ENCODE data around the gene MRFAP1L1.

The MRFAP1L1 gene

GRCh38 chr4:6688879-6689505, 20.7 kb downstream of the MRFAP1L1 start:
- no CpG with 5 or more reads among the region's 23 CpGs for WGBS, 2 donors (ENCODE audit: extremely low coverage in 2 of 2, insufficient read length in 2 of 2, insufficient replicate concordance in 1 of 2)
- H3K4me3 ChIP-seq (ENCODE audit: low read length in 2 of 2), result no peak overlapping the region
- no peak for DNase-seq (ENCODE audit: low spot score)
- H3K18ac ChIP-seq (ENCODE audit: low read length), result peak overlapping the region; percentile 84
- no peak overlapping the region for H3K27ac ChIP-seq (replicated peaks; ENCODE audit: low read length)
- no peaks in the 10 kb centered on the region for H3K27me3 ChIP-seq (ENCODE audit: control insufficient read depth in 3 of 3, insufficient read depth in 3 of 3, low read depth in 1 of 3, low read length in 3 of 3)
- peak overlapping the region; percentile 89 for H2AFZ ChIP-seq (ENCODE audit: low read length)
- no peak overlapping the region for H3K14ac ChIP-seq (ENCODE audit: low read length)
- H3K9me3 ChIP-seq (replicated peaks in 1 of 2; ENCODE audit: control insufficient read depth in 2 of 2, insufficient read depth in 1 of 2, low read depth in 1 of 2, low read length in 2 of 2), result peaks cover 3 to 6% of the 10 kb centered on the region in 2 donors
- peak overlapping the region; percentile 62 for H3K23ac ChIP-seq (ENCODE audit: low read depth, low read length, poor library complexity)
- no peaks in the 10 kb centered on the region for H3K79me1 ChIP-seq (ENCODE audit: low read depth, low read length)
- H4K91ac ChIP-seq (ENCODE audit: low read depth, low read length, poor library complexity), result peak overlapping the region; percentile 38
- no peak overlapping the region for H2BK120ac ChIP-seq (ENCODE audit: low read depth, low read length)
- H3K4ac ChIP-seq (ENCODE audit: low read length), result no peak overlapping the region
- H2BK5ac ChIP-seq (ENCODE audit: low read length), result no peak overlapping the region
- H2BK15ac ChIP-seq (ENCODE audit: low read length), result no peak overlapping the region
- H3K36me3 ChIP-seq (replicated peaks in 1 of 2; ENCODE audit: control insufficient read depth in 2 of 2, insufficient read depth in 2 of 2, low read length in 2 of 2), result no peaks in the 10 kb centered on the region
- no peak overlapping the region for H4K8ac ChIP-seq (ENCODE audit: low read depth, low read length)
- H2BK12ac ChIP-seq (ENCODE audit: low read length), result no peak overlapping the region
- H3K9ac ChIP-seq (ENCODE audit: low read depth, low read length, poor library complexity), result no peak overlapping the region
- no peak overlapping the region for H3K4me2 ChIP-seq (ENCODE audit: insufficient read depth, low read length, poor library complexity, severe bottlenecking)
- peaks cover 8 to 10% of the 10 kb centered on the region in 2 donors for H3K4me1 ChIP-seq (ENCODE audit: control insufficient read depth in 2 of 2, insufficient read depth in 1 of 2, low read depth in 1 of 2, low read length in 2 of 2)
- H2AK5ac ChIP-seq (ENCODE audit: low read depth, low read length), result peak overlapping the region; percentile 86

GRCh38 chr4:6687947-6688878, 21.5 kb downstream of the MRFAP1L1 start:
- H2AK5ac ChIP-seq (ENCODE audit: low read depth, low read length), result no peak overlapping the region
- peaks cover 3 to 6% of the 10 kb centered on the region in 2 donors for H3K9me3 ChIP-seq (replicated peaks in 1 of 2; ENCODE audit: control insufficient read depth in 2 of 2, insufficient read depth in 1 of 2, low read depth in 1 of 2, low read length in 2 of 2)
- no CpG with 5 or more reads among the region's 24 CpGs for WGBS, 2 donors (ENCODE audit: extremely low coverage in 2 of 2, insufficient read length in 2 of 2, insufficient replicate concordance in 1 of 2)
- H3K27me3 ChIP-seq (ENCODE audit: control insufficient read depth in 3 of 3, insufficient read depth in 3 of 3, low read depth in 1 of 3, low read length in 3 of 3), result no peaks in the 10 kb centered on the region
- no peak overlapping the region for H3K4me3 ChIP-seq (ENCODE audit: low read length in 2 of 2)
- H2BK12ac ChIP-seq (ENCODE audit: low read length), result no peak overlapping the region
- H3K18ac ChIP-seq (ENCODE audit: low read length), result no peak overlapping the region
- no peak overlapping the region for H3K9ac ChIP-seq (ENCODE audit: low read depth, low read length, poor library complexity)
- H3K36me3 ChIP-seq (replicated peaks in 1 of 2; ENCODE audit: control insufficient read depth in 2 of 2, insufficient read depth in 2 of 2, low read length in 2 of 2), result no peaks in the 10 kb centered on the region
- peaks cover 8 to 10% of the 10 kb centered on the region in 2 donors for H3K4me1 ChIP-seq (ENCODE audit: control insufficient read depth in 2 of 2, insufficient read depth in 1 of 2, low read depth in 1 of 2, low read length in 2 of 2)
- no peak overlapping the region for H4K91ac ChIP-seq (ENCODE audit: low read depth, low read length, poor library complexity)
- H2AFZ ChIP-seq (ENCODE audit: low read length), result peak overlapping the region; percentile 89
- H3K23ac ChIP-seq (ENCODE audit: low read depth, low read length, poor library complexity), result no peak overlapping the region
- H3K14ac ChIP-seq (ENCODE audit: low read length), result no peak overlapping the region
- H4K8ac ChIP-seq (ENCODE audit: low read depth, low read length), result no peak overlapping the region
- no peak overlapping the region for H2BK15ac ChIP-seq (ENCODE audit: low read length)
- DNase-seq (ENCODE audit: low spot score), result no peak
- no peak overlapping the region for H2BK5ac ChIP-seq (ENCODE audit: low read length)
- no peak overlapping the region for H3K4me2 ChIP-seq (ENCODE audit: insufficient read depth, low read length, poor library complexity, severe bottlenecking)
- H3K79me1 ChIP-seq (ENCODE audit: low read depth, low read length), result no peaks in the 10 kb centered on the region
- no peak overlapping the region for H3K27ac ChIP-seq (replicated peaks; ENCODE audit: low read length)
- no peak overlapping the region for H3K4ac ChIP-seq (ENCODE audit: low read length)
- H2BK120ac ChIP-seq (ENCODE audit: low read depth, low read length), result no peak overlapping the region

- H4K8ac ChIP-seq (ENCODE audit: low read depth, low read length), result no peak overlapping the region
- H2BK5ac ChIP-seq (ENCODE audit: low read length), result no peak overlapping the region
- H2AK5ac ChIP-seq (ENCODE audit: low read depth, low read length), result no peak overlapping the region
- no peak overlapping the region for H2BK12ac ChIP-seq (ENCODE audit: low read length)
- no peaks in the 10 kb centered on the region for H3K27me3 ChIP-seq (ENCODE audit: control insufficient read depth in 3 of 3, insufficient read depth in 3 of 3, low read depth in 1 of 3, low read length in 3 of 3)
- H4K91ac ChIP-seq (ENCODE audit: low read depth, low read length, poor library complexity), result no peak overlapping the region
- H2BK15ac ChIP-seq (ENCODE audit: low read length), result no peak overlapping the region
- H2AFZ ChIP-seq (ENCODE audit: low read length), result no peak overlapping the region
- H3K36me3 ChIP-seq (replicated peaks in 1 of 2; ENCODE audit: control insufficient read depth in 2 of 2, insufficient read depth in 2 of 2, low read length in 2 of 2), result no peaks in the 10 kb centered on the region
- H3K9ac ChIP-seq (ENCODE audit: low read depth, low read length, poor library complexity), result no peak overlapping the region
- peaks cover 8 to 10% of the 10 kb centered on the region in 2 donors for H3K4me1 ChIP-seq (ENCODE audit: control insufficient read depth in 2 of 2, insufficient read depth in 1 of 2, low read depth in 1 of 2, low read length in 2 of 2)
- H3K9me3 ChIP-seq (replicated peaks in 1 of 2; ENCODE audit: control insufficient read depth in 2 of 2, insufficient read depth in 1 of 2, low read depth in 1 of 2, low read length in 2 of 2), result peaks cover 3 to 6% of the 10 kb centered on the region in 2 donors
- no peak overlapping the region for H3K4me2 ChIP-seq (ENCODE audit: insufficient read depth, low read length, poor library complexity, severe bottlenecking)
- no peaks in the 10 kb centered on the region for H3K79me1 ChIP-seq (ENCODE audit: low read depth, low read length)
- no CpG with 5 or more reads among the region's 4 CpGs for WGBS, 2 donors (ENCODE audit: extremely low coverage in 2 of 2, insufficient read length in 2 of 2, insufficient replicate concordance in 1 of 2)
- no peak overlapping the region for H3K4me3 ChIP-seq (ENCODE audit: low read length in 2 of 2)
- no peak overlapping the region for H3K18ac ChIP-seq (ENCODE audit: low read length)
- no peak for DNase-seq (ENCODE audit: low spot score)
- no peak overlapping the region for H3K23ac ChIP-seq (ENCODE audit: low read depth, low read length, poor library complexity)
- no peak overlapping the region for H3K4ac ChIP-seq (ENCODE audit: low read length)
- H3K14ac ChIP-seq (ENCODE audit: low read length), result no peak overlapping the region
- no peak overlapping the region for H3K27ac ChIP-seq (replicated peaks; ENCODE audit: low read length)
- no peak overlapping the region for H2BK120ac ChIP-seq (ENCODE audit: low read depth, low read length)
These were observed 23.4 kb downstream of the MRFAP1L1 start for GRCh38 chr4:6686104-6686787.

GRCh38 chr4:6684656-6685055, 25.0 kb downstream of the MRFAP1L1 start:
- Histone ChIP-seq H3K27ac (replicated peaks; ENCODE audit: low read length) (no peak overlapping the region), H3K4me2 (ENCODE audit: insufficient read depth, low read length, poor library complexity, severe bottlenecking) (no peak overlapping the region), H3K14ac (ENCODE audit: low read length) (no peak overlapping the region), H3K4me3 (ENCODE audit: low read length in 2 of 2) (no peak overlapping the region), H4K8ac (ENCODE audit: low read depth, low read length) (no peak overlapping the region), H3K9me3 (replicated peaks in 1 of 2; ENCODE audit: control insufficient read depth in 2 of 2, insufficient read depth in 1 of 2, low read depth in 1 of 2, low read length in 2 of 2) (peaks cover 3 to 6% of the 10 kb centered on the region in 2 donors), H3K4ac (ENCODE audit: low read length) (no peak overlapping the region), H3K4me1 (ENCODE audit: control insufficient read depth in 2 of 2, insufficient read depth in 1 of 2, low read depth in 1 of 2, low read length in 2 of 2) (peaks cover 2 to 10% of the 10 kb centered on the region in 2 donors), H3K23ac (ENCODE audit: low read depth, low read length, poor library complexity) (peak overlapping the region; percentile 27), H2BK15ac (ENCODE audit: low read length) (peak overlapping the region; percentile 39), H2BK12ac (ENCODE audit: low read length) (no peak overlapping the region), H3K27me3 (ENCODE audit: control insufficient read depth in 3 of 3, insufficient read depth in 3 of 3, low read depth in 1 of 3, low read length in 3 of 3) (no peaks in the 10 kb centered on the region), H3K9ac (ENCODE audit: low read depth, low read length, poor library complexity) (peak overlapping the region; percentile 61), H2BK120ac (ENCODE audit: low read depth, low read length) (no peak overlapping the region), H3K79me1 (ENCODE audit: low read depth, low read length) (no peaks in the 10 kb centered on the region), H3K36me3 (replicated peaks in 1 of 2; ENCODE audit: control insufficient read depth in 2 of 2, insufficient read depth in 2 of 2, low read length in 2 of 2) (no peaks in the 10 kb centered on the region), H3K18ac (ENCODE audit: low read length) (peak overlapping the region; percentile 22), H2BK5ac (ENCODE audit: low read length) (no peak overlapping the region), H2AK5ac (ENCODE audit: low read depth, low read length) (peak overlapping the region; percentile 40), H2AFZ (ENCODE audit: low read length) (no peak overlapping the region), H4K91ac (ENCODE audit: low read depth, low read length, poor library complexity) (no peak overlapping the region)
- WGBS, 2 donors (ENCODE audit: extremely low coverage in 2 of 2, insufficient read length in 2 of 2, insufficient replicate concordance in 1 of 2), result no CpG with 5 or more reads among the region's 11 CpGs
- no peak for DNase-seq (ENCODE audit: low spot score)
